GM19324 (cell line): ENCODE results near the gene DYNC1LI1.

Experiments used
- ATAC-seq: cut with Tn5 transposase; IDR thresholded peaks from one replicate; pipeline ENCODE4 v1.9.1; 2021; ENCODE audit warnings: mild to moderate bottlenecking, moderate library complexity; ENCODE audit not compliant: unreplicated experiment, low FRiP score

DYNC1LI1 gene

GRCh38 chr3:32493437-32494414 is 76.9 kb downstream of the DYNC1LI1 start:
- no peak for ATAC-seq

- ATAC-seq: no peak
Measured at GRCh38 chr3:32492684-32493436, 77.8 kb downstream of the DYNC1LI1 start.

GRCh38 chr3:32488474-32489008 is 82.1 kb downstream of the DYNC1LI1 start:
- no peak for ATAC-seq

GRCh38 chr3:32487781-32488473 is 82.7 kb downstream of the DYNC1LI1 start:
- no peak for ATAC-seq

- no peak for ATAC-seq
Measured at GRCh38 chr3:32484436-32484835, 86.2 kb downstream of the DYNC1LI1 start.

- no peak for ATAC-seq
Measured at GRCh38 chr3:32483772-32484171, 86.9 kb downstream of the DYNC1LI1 start.

GRCh38 chr3:32482693-32483092 is 88.0 kb downstream of the DYNC1LI1 start:
- ATAC-seq: no peak

GRCh38 chr3:32481791-32482631 is 88.6 kb downstream of the DYNC1LI1 start:
- no peak for ATAC-seq

GRCh38 chr3:32480604-32481003 is 90.1 kb downstream of the DYNC1LI1 start:
- ATAC-seq: no peak
